T-helper 17 cell (primary cell): ENCODE measurements around the gene SMURF2. TPM values are rescaled to one million over a fixed set of nuclear protein-coding genes. Genes with fewer than 3 reads are reported as not detected.

Experiments used
- ATAC-seq: fragments of 150-1000 bp; cut with Tn5 transposase; 2 replicates; pipeline ENCODE4 v1.10.0; 2021; ENCODE audit warnings: mild to moderate bottlenecking, moderate library complexity
- DNase-seq, 3 donors: peaks; one replicate each; pipeline versions ENCODE4 v3.0.0 to v3.0.0-alpha.2; 2020 to 2021
- H3K9me3 ChIP-seq: one replicate; pipeline ENCODE4 v1.7.0; 2013; ENCODE audit warnings: low read length, mild to moderate bottlenecking; ENCODE audit not compliant: control insufficient read depth, poor library complexity, severe bottlenecking
- H3K27ac Mint-ChIP-seq: one replicate; pipeline ENCODE4 v1.8.0; 2022; ENCODE audit warnings: mild to moderate bottlenecking, moderate library complexity, mixed read lengths
- H3K27me3 Mint-ChIP-seq: one replicate; pipeline ENCODE4 v1.8.0; 2022; ENCODE audit warnings: mixed read lengths
- H3K36me3 Mint-ChIP-seq: one replicate; pipeline ENCODE4 v1.8.0; 2022; ENCODE audit warnings: low read depth, mixed read lengths
- H3K4me1 Mint-ChIP-seq: one replicate; pipeline ENCODE4 v1.8.0; 2022; ENCODE audit warnings: mild to moderate bottlenecking, mixed read lengths
- H3K4me3 Mint-ChIP-seq: one replicate; pipeline ENCODE4 v1.8.0; 2022; ENCODE audit warnings: mild to moderate bottlenecking, moderate library complexity, mixed read lengths
- total RNA-seq, 4 donors: library from RNA in 2 of 4; stranded (reverse) in 2 of 4; gene quantifications; one replicate each; pipeline ENCODE4 v1.2.3 and lab custom pipeline; 2022 to 2026

SMURF2 gene
- total RNA-seq, 2 donors from 2014 or later: 25.4 to 26.6 TPM

DNA sequence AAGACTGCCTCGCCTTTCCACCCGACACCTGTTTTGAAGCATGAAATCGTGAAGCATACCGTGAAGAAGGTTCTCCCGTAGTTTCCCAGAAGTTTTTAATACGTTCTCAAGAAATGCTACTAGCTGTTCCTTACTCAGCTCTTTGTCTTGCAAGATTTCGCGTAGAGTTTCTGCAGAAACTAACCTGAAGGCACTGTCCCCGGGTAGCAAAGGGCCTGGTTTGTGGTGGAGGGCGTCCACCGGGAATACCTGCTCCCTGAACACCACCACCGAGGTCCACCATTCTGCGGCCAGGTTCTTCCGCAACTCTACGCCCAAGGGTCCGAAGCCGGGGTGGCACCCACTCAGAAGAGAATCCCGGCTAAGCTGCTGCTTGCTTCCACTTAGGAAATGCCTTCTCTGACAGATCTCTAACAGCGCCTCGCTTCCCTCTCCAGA, 165.7 kb downstream of the SMURF2 start:
- H3K4me1 Mint-ChIP-seq: peaks cover 58% of the 10 kb centered on the region
- no peak for DNase-seq
- no peaks in the 10 kb centered on the region for H3K9me3 ChIP-seq
- no peaks in the 10 kb centered on the region for H3K27me3 Mint-ChIP-seq
- peak overlapping the region; percentile 100 for H3K27ac Mint-ChIP-seq
- peaks cover 15% of the 10 kb centered on the region for H3K36me3 Mint-ChIP-seq
- ATAC-seq: no peak
- H3K4me3 Mint-ChIP-seq: peak overlapping the region; percentile 100

Other genes starting within 250 kb of the SMURF2 start
- 1 to 10 TPM; 1.0 to 1.4 TPM for gene MILR1, start 213.2 kb downstream of the SMURF2 start, total RNA-seq
- 10 to 100 TPM; 37.1 to 39.0 TPM for gene POLG2, start 165.3 kb downstream of the SMURF2 start, total RNA-seq
- gene DDX5, start 156.0 kb downstream of the SMURF2 start, total RNA-seq: 1,000 to 10,000 TPM; 2,533 to 2,679 TPM
- gene CEP95, start 155.3 kb downstream of the SMURF2 start, total RNA-seq: 100 to 1,000 TPM; 130 to 143 TPM